WTC11 (cell line): Measurements from ENCODE around the gene LRP1. TPM values are rescaled to one million over a fixed set of nuclear protein-coding genes. Genes with fewer than 3 reads are reported as not detected.
A peak's percentile ranks its signal among the peaks of the same experiment; 100 is the strongest.

Experiments used
- ATAC-seq: fragments of 200-7000 bp; cut with Tn5 transposase; 2 replicates; pipeline ENCODE4 v1.10.0; 2021; ENCODE audit warnings: mild to moderate bottlenecking, moderate library complexity
- CTCF ChIA-PET: fragments of 300-600 bp; sonication (Branson Sonifier 250); formaldehyde crosslinking; loops from one replicate; lab custom pipeline; 2021; ENCODE audit warnings: antibody characterized with exemption; lab: Charles Lee
- POLR2A ChIA-PET: fragments of 350-600 bp; sonication (Branson Sonifier 250); formaldehyde crosslinking; loops from one replicate; lab custom pipeline; 2021; ENCODE audit warnings: antibody characterized with exemption; lab: Charles Lee
- DNase-seq: peaks from one replicate; pipeline ENCODE4 v3.0.0; 2021; ENCODE audit warnings: low spot score
- H3K27ac Mint-ChIP-seq: 2 replicates; pipeline ENCODE4 v1.8.0; 2021; ENCODE audit warnings: mixed read lengths
- H3K27me3 Mint-ChIP-seq: 2 replicates; pipeline ENCODE4 v1.8.0; 2021; ENCODE audit warnings: low read depth, mild to moderate bottlenecking, moderate library complexity, mixed read lengths
- H3K36me3 Mint-ChIP-seq: 2 replicates; pipeline ENCODE4 v1.8.0; 2021; ENCODE audit warnings: mixed read lengths
- H3K4me1 Mint-ChIP-seq: 2 replicates; pipeline ENCODE4 v1.8.0; 2022; ENCODE audit warnings: mixed read lengths
- H3K4me3 Mint-ChIP-seq: 2 replicates; pipeline ENCODE4 v1.8.0; 2021; ENCODE audit warnings: mild to moderate bottlenecking, moderate library complexity, mixed read lengths
- H3K9me3 Mint-ChIP-seq: 2 replicates; pipeline ENCODE4 v1.8.0; 2021; ENCODE audit warnings: mixed read lengths
- CREB1 ChIP-seq: sonication (generic); formaldehyde crosslinking; IDR thresholded peaks from 2 replicates; pipeline ENCODE4 v1.8.0; 2023; ENCODE audit warnings: mild to moderate bottlenecking, missing genetic modification reagents
- CREM ChIP-seq: sonication (generic); formaldehyde crosslinking; IDR thresholded peaks from 2 replicates; pipeline ENCODE4 v1.8.1; 2022; ENCODE audit warnings: mild to moderate bottlenecking, missing genetic modification reagents, moderate library complexity
- E2F4 ChIP-seq: sonication (generic); formaldehyde crosslinking; IDR thresholded peaks from 2 replicates; pipeline ENCODE4 v1.8.1; 2022; ENCODE audit warnings: low read depth, mild to moderate bottlenecking, moderate library complexity, missing genetic modification reagents, borderline replicate concordance
- ELF4 ChIP-seq: sonication (generic); formaldehyde crosslinking; IDR thresholded peaks from 2 replicates; pipeline ENCODE4 v1.8.1; 2022; ENCODE audit warnings: low read depth, mild to moderate bottlenecking, moderate library complexity, missing genetic modification reagents
- ERG ChIP-seq: fragments of 250-450 bp; sonication (Bioruptor Pico); IDR thresholded peaks from 2 replicates; pipeline ENCODE4 v1.8.0; 2021; ENCODE audit warnings: mild to moderate bottlenecking
- FOXJ3 ChIP-seq: sonication (generic); formaldehyde crosslinking; IDR thresholded peaks from 2 replicates; pipeline ENCODE4 v1.9.0; 2021; ENCODE audit warnings: missing genetic modification reagents, mild to moderate bottlenecking, borderline replicate concordance
- FOXP1 ChIP-seq: sonication (generic); formaldehyde crosslinking; IDR thresholded peaks from 2 replicates; pipeline ENCODE4 v1.8.0; 2022; ENCODE audit warnings: missing genetic modification reagents, mild to moderate bottlenecking, moderate library complexity, borderline replicate concordance
- GABPB1 ChIP-seq: sonication (generic); formaldehyde crosslinking; IDR thresholded peaks from 2 replicates; pipeline ENCODE4 v1.8.1; 2023; ENCODE audit warnings: mild to moderate bottlenecking, missing genetic modification reagents
- HMGA2 ChIP-seq: fragments of 250-450 bp; sonication (Bioruptor Pico); IDR thresholded peaks from 2 replicates; pipeline ENCODE4 v1.4.0; 2021; ENCODE audit warnings: mild to moderate bottlenecking, moderate library complexity
- JAZF1 ChIP-seq: fragments of 250-450 bp; sonication (Bioruptor Pico); IDR thresholded peaks from 2 replicates; pipeline ENCODE4 v1.9.0; 2021; ENCODE audit warnings: moderate library complexity, mild to moderate bottlenecking, inconsistent platforms
- JUN ChIP-seq: sonication (generic); formaldehyde crosslinking; IDR thresholded peaks from 2 replicates; pipeline ENCODE4 v1.8.0; 2023; ENCODE audit warnings: mild to moderate bottlenecking, missing genetic modification reagents
- NR1H2 ChIP-seq: sonication (generic); formaldehyde crosslinking; IDR thresholded peaks from 2 replicates; pipeline ENCODE4 v1.9.0; 2021; ENCODE audit warnings: mild to moderate bottlenecking, moderate library complexity, missing genetic modification reagents
- NR3C1 ChIP-seq: sonication (generic); formaldehyde crosslinking; conservative IDR thresholded peaks from 2 replicates; pipeline ENCODE4 v1.8.1; 2023; ENCODE audit warnings: low read depth, mild to moderate bottlenecking, missing genetic modification reagents
- USF1 ChIP-seq: sonication (generic); formaldehyde crosslinking; IDR thresholded peaks from 2 replicates; pipeline ENCODE4 v1.8.0; 2022; ENCODE audit warnings: mild to moderate bottlenecking, missing genetic modification reagents
- USF2 ChIP-seq: sonication (generic); formaldehyde crosslinking; IDR thresholded peaks from 2 replicates; pipeline ENCODE4 v1.8.1; 2023; ENCODE audit warnings: mild to moderate bottlenecking, missing genetic modification reagents, moderate library complexity
- ZBTB43 ChIP-seq: sonication (generic); formaldehyde crosslinking; IDR thresholded peaks from 2 replicates; pipeline ENCODE4 v1.8.1; 2023; ENCODE audit warnings: mild to moderate bottlenecking, missing genetic modification reagents
- ZNF232 ChIP-seq: sonication (generic); formaldehyde crosslinking; IDR thresholded peaks from 2 replicates; pipeline ENCODE4 v1.8.0; 2022; ENCODE audit warnings: mild to moderate bottlenecking, missing genetic modification reagents
- total RNA-seq: library from RNA; stranded (reverse); gene quantifications from 3 replicates; pipeline ENCODE4 v1.2.3, GENCODE V29; 2021
- TF ChIP-seq, protein P1 (sequence below): sonication (generic); formaldehyde crosslinking; conservative IDR thresholded peaks from 2 replicates; pipeline ENCODE4 v1.8.1; 2022; ENCODE audit warnings: mild to moderate bottlenecking, missing genetic modification reagents
- TF ChIP-seq, protein P2 (sequence below): sonication (generic); formaldehyde crosslinking; IDR thresholded peaks from 2 replicates; pipeline ENCODE4 v1.8.1; 2022; ENCODE audit warnings: missing genetic modification reagents, borderline replicate concordance
- TF ChIP-seq, protein P3 (sequence below): sonication (generic); formaldehyde crosslinking; IDR thresholded peaks from 2 replicates; pipeline ENCODE4 v1.8.1; 2023; ENCODE audit warnings: mild to moderate bottlenecking, missing genetic modification reagents, borderline replicate concordance
- TF ChIP-seq, protein P4 (sequence below): fragments of 250-450 bp; sonication (Bioruptor Pico); IDR thresholded peaks from 2 replicates; pipeline ENCODE4 v1.9.0; 2021; ENCODE audit warnings: mild to moderate bottlenecking

The LRP1 gene
- total RNA-seq, 1 experiment from 2014 or later: 120 TPM

- ATAC-seq (peak; percentile 41), DNase-seq (peak; percentile 97)
- H3K4me1 Mint-ChIP-seq: peaks cover 49% of the 10 kb centered on the region
- ChIA-PET POLR2A (interaction anchor here (0.6 to 2.6 kb wide), 15 partner anchors 8 to 229 kb away, joined by 3 to 41 read pairs (median 5); partner anchors contain the start of genes GLI1, INHBE, LRP1 and NXPH4), CTCF (interaction anchor here (1.0 to 10.4 kb wide), 19 partner anchors 8 to 246 kb away, joined by 3 to 660 read pairs (median 5); partner anchors contain the start of genes GLI1, INHBE, NXPH4 and STAC3)
- H3K4me3 Mint-ChIP-seq: peak within 1 kb of the TSS; percentile 98
- H3K27me3 Mint-ChIP-seq: peaks cover 53% of the 10 kb centered on the region
- peak within 1 kb of the TSS; percentile 94 for H3K27ac Mint-ChIP-seq
- peaks cover 35% of the 10 kb centered on the region for H3K36me3 Mint-ChIP-seq
- H3K9me3 Mint-ChIP-seq: no peaks in the 10 kb centered on the region
- TF ChIP-seq CREM: peak; percentile 18; the same call in 1 of the 2 replicates
- TF ChIP-seq ZNF232 (CRISPR knock-in tag): no peak
- TF ChIP-seq ELF4 (CRISPR knock-in tag): no peak
- peak; percentile 84 for TF ChIP-seq USF1 (CRISPR knock-in tag)
- no peak for TF ChIP-seq HMGA2 (CRISPR knock-in tag)
- TF ChIP-seq JUN: no peak
- no peak; the same call in 1 of the 2 replicates for TF ChIP-seq CREB1 (CRISPR knock-in tag)
- TF ChIP-seq, protein P1, sequence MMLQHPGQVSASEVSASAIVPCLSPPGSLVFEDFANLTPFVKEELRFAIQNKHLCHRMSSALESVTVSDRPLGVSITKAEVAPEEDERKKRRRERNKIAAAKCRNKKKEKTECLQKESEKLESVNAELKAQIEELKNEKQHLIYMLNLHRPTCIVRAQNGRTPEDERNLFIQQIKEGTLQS (CRISPR knock-in tag): peak; percentile 93; the same call in 1 of the 2 replicates
- no peak for TF ChIP-seq NR3C1 (CRISPR knock-in tag)
- no peak for TF ChIP-seq NR1H2
- TF ChIP-seq FOXJ3 (CRISPR knock-in tag): no peak
- TF ChIP-seq ZBTB43 (CRISPR knock-in tag): 0 out of 2 replicates have a peak, but pooled peaks have one; percentile 62
- TF ChIP-seq ERG (CRISPR knock-in tag): 0 out of 2 replicates have a peak, but pooled peaks have one; percentile 36
- peak; percentile 48; the same call in 1 of the 2 replicates for TF ChIP-seq FOXP1 (CRISPR knock-in tag)
- peak; percentile 57; the same call in 1 of the 2 replicates for TF ChIP-seq USF2
- TF ChIP-seq GABPB1: peak; percentile 100
- TF ChIP-seq, protein P2, sequence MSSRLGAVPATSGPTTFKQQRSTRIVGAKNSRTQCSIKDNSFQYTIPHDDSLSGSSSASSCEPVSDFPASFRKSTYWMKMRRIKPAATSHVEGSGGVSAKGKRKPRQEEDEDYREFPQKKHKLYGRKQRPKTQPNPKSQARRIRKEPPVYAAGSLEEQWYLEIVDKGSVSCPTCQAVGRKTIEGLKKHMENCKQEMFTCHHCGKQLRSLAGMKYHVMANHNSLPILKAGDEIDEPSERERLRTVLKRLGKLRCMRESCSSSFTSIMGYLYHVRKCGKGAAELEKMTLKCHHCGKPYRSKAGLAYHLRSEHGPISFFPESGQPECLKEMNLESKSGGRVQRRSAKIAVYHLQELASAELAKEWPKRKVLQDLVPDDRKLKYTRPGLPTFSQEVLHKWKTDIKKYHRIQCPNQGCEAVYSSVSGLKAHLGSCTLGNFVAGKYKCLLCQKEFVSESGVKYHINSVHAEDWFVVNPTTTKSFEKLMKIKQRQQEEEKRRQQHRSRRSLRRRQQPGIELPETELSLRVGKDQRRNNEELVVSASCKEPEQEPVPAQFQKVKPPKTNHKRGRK: no peak
- no peak; the same call in 1 of the 2 replicates for TF ChIP-seq E2F4
- TF ChIP-seq, protein P3, sequence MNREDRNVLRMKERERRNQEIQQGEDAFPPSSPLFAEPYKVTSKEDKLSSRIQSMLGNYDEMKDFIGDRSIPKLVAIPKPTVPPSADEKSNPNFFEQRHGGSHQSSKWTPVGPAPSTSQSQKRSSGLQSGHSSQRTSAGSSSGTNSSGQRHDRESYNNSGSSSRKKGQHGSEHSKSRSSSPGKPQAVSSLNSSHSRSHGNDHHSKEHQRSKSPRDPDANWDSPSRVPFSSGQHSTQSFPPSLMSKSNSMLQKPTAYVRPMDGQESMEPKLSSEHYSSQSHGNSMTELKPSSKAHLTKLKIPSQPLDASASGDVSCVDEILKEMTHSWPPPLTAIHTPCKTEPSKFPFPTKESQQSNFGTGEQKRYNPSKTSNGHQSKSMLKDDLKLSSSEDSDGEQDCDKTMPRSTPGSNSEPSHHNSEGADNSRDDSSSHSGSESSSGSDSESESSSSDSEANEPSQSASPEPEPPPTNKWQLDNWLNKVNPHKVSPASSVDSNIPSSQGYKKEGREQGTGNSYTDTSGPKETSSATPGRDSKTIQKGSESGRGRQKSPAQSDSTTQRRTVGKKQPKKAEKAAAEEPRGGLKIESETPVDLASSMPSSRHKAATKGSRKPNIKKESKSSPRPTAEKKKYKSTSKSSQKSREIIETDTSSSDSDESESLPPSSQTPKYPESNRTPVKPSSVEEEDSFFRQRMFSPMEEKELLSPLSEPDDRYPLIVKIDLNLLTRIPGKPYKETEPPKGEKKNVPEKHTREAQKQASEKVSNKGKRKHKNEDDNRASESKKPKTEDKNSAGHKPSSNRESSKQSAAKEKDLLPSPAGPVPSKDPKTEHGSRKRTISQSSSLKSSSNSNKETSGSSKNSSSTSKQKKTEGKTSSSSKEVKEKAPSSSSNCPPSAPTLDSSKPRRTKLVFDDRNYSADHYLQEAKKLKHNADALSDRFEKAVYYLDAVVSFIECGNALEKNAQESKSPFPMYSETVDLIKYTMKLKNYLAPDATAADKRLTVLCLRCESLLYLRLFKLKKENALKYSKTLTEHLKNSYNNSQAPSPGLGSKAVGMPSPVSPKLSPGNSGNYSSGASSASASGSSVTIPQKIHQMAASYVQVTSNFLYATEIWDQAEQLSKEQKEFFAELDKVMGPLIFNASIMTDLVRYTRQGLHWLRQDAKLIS (CRISPR knock-in tag): no peak
- TF ChIP-seq JAZF1 (CRISPR knock-in tag): no peak
- TF ChIP-seq, protein P4, sequence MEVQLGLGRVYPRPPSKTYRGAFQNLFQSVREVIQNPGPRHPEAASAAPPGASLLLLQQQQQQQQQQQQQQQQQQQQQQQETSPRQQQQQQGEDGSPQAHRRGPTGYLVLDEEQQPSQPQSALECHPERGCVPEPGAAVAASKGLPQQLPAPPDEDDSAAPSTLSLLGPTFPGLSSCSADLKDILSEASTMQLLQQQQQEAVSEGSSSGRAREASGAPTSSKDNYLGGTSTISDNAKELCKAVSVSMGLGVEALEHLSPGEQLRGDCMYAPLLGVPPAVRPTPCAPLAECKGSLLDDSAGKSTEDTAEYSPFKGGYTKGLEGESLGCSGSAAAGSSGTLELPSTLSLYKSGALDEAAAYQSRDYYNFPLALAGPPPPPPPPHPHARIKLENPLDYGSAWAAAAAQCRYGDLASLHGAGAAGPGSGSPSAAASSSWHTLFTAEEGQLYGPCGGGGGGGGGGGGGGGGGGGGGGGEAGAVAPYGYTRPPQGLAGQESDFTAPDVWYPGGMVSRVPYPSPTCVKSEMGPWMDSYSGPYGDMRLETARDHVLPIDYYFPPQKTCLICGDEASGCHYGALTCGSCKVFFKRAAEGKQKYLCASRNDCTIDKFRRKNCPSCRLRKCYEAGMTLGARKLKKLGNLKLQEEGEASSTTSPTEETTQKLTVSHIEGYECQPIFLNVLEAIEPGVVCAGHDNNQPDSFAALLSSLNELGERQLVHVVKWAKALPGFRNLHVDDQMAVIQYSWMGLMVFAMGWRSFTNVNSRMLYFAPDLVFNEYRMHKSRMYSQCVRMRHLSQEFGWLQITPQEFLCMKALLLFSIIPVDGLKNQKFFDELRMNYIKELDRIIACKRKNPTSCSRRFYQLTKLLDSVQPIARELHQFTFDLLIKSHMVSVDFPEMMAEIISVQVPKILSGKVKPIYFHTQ (CRISPR knock-in tag): 0 out of 2 replicates have a peak, but pooled peaks have one; percentile 29
These were observed 101.5 kb downstream of the LRP1 start, which contains the start of gene SHMT2 for GRCh38 chr12:57229634-57230380. Gene SHMT2 (plus strand): TSS chr12:57229711. CDS start chr12:57229779, 68 bp downstream.
